CD4-positive, alpha-beta T cell (primary cell): ENCODE data around the gene SMYD4. TPM values are rescaled to one million over a fixed set of nuclear protein-coding genes. Genes with fewer than 3 reads are reported as not detected.
"Not testable (repeated sequence)": the region's sequence is repeated elsewhere in the genome, so short reads cannot be mapped to it uniquely, and the experiment has no call there.

Experiments
- ATAC-seq: fragments of 200-7000 bp; cut with Tn5 transposase; one replicate; pipeline ENCODE4 v1.10.0; 2022; ENCODE audit warnings: mild to moderate bottlenecking; ENCODE audit not compliant: poor library complexity
- CTCF ChIA-PET: fragments of 350-600 bp; sonication (Branson Sonifier 250); formaldehyde crosslinking; loops from one replicate; lab custom pipeline; 2021; ENCODE audit warnings: antibody characterized with exemption, inconsistent platforms; lab: Charles Lee
- POLR2A ChIA-PET: fragments of 350-600 bp; sonication (Branson Sonifier 250); formaldehyde crosslinking; loops from one replicate; lab custom pipeline; 2021; ENCODE audit warnings: antibody characterized with exemption, inconsistent platforms; lab: Charles Lee
- DNase-seq, 14 experiments: peaks; one replicate each; pipeline ENCODE4 v3.0.0-alpha.2; 2013 to 2020; ENCODE audit warnings: mixed read lengths in 2 of 14
- H3K27ac ChIP-seq, 2 donors: one replicate each; pipeline versions ENCODE4 v1.5.1 to v1.7.0; 2013; ENCODE audit warnings: low read length in 2 of 2, low read depth in 1 of 2, mild to moderate bottlenecking in 1 of 2
- H3K27me3 ChIP-seq, 2 experiments: 1 replicate in 1 of 2; 2 replicates in 1 of 2; pipeline versions ENCODE4 v1.6.1 to v1.7.0; 2013; ENCODE audit warnings: low read length in 2 of 2, control low read depth in 1 of 2, mild to moderate bottlenecking in 1 of 2, moderate library complexity in 1 of 2; ENCODE audit not compliant: insufficient read depth in 2 of 2, control insufficient read depth in 1 of 2
- H3K36me3 ChIP-seq: one replicate; pipeline ENCODE4 v1.6.1; 2013; ENCODE audit warnings: low read length, control low read depth; ENCODE audit not compliant: insufficient read depth
- H3K4me1 ChIP-seq: one replicate; pipeline ENCODE4 v1.6.1; 2013; ENCODE audit warnings: low read length, control low read depth; ENCODE audit not compliant: insufficient read depth
- H3K4me3 ChIP-seq: one replicate; pipeline ENCODE4 v1.5.1; 2013; ENCODE audit warnings: mild to moderate bottlenecking, low read length, moderate library complexity
- H3K9me3 ChIP-seq, 2 experiments: 1 replicate in 1 of 2; 2 replicates in 1 of 2; pipeline versions ENCODE4 v1.6.1 to v1.7.0; 2013; ENCODE audit warnings: low read length in 2 of 2, mild to moderate bottlenecking in 2 of 2, control low read depth in 1 of 2, moderate library complexity in 1 of 2; ENCODE audit not compliant: control insufficient read depth in 1 of 2, insufficient read depth in 1 of 2
- H3K27ac Mint-ChIP-seq: one replicate; pipeline ENCODE4 v1.8.0; 2020; ENCODE audit warnings: mixed read lengths
- H3K27me3 Mint-ChIP-seq: one replicate; pipeline ENCODE4 v1.8.0; 2021; ENCODE audit warnings: mixed read lengths
- H3K36me3 Mint-ChIP-seq: one replicate; pipeline ENCODE4 v1.8.0; 2021; ENCODE audit warnings: low read depth, mixed read lengths
- H3K4me1 Mint-ChIP-seq: one replicate; pipeline ENCODE4 v1.8.0; 2021; ENCODE audit warnings: low read depth, mixed read lengths
- H3K4me3 Mint-ChIP-seq: one replicate; pipeline ENCODE4 v1.8.0; 2020; ENCODE audit warnings: mild to moderate bottlenecking, mixed read lengths
- H3K9me3 Mint-ChIP-seq: one replicate; pipeline ENCODE4 v1.8.0; 2020; ENCODE audit warnings: mixed read lengths
- CTCF ChIP-seq: fragments of 200-600 bp; IDR thresholded peaks from one replicate; pipeline ENCODE4 v1.8.0; 2022; ENCODE audit warnings: antibody characterized with exemption, mild to moderate bottlenecking
- intact Hi-C, 2 experiments: fragments of 100-400 bp; cut with DNase I in 1 of 2; cut with micrococcal nuclease in 1 of 2; formaldehyde crosslinking; loops; one replicate each; pipeline versions ENCODE4 v1.15.1 to v1.9.0; 2023 to 2025; cut with DNase I, micrococcal nuclease
- total RNA-seq, 174 experiments: library from RNA in 2 of 174; stranded (reverse) in 2 of 174; gene quantifications; one replicate each; pipeline ENCODE4 v1.2.3 and lab custom pipeline; 2021 to 2026

Gene SMYD4
- total RNA-seq, 2 experiments from 2014 or later, result 9.3 to 10.6 TPM

- CTCF ChIA-PET, result no interaction called here
- Histone ChIP-seq H3K9me3 (no peaks in the 10 kb centered on the region), H3K4me3 (no peak overlapping the region), H3K27me3 (no peaks in the 10 kb centered on the region), H3K36me3 (peaks cover 49% of the 10 kb centered on the region), H3K27ac (no peak overlapping the region), H3K4me1 (peaks cover 3% of the 10 kb centered on the region)
- Mint-ChIP-seq H3K36me3 (peaks cover 61% of the 10 kb centered on the region), H3K9me3 (no peaks in the 10 kb centered on the region), H3K27ac (no peak overlapping the region), H3K27me3 (no peaks in the 10 kb centered on the region), H3K4me3 (no peak overlapping the region), H3K4me1 (peaks cover 7% of the 10 kb centered on the region)
- DNase-seq, result no peak
- TF ChIP-seq CTCF, result no peak
- POLR2A ChIA-PET, result no interaction called here
- intact Hi-C loops, result no loop called here
- ATAC-seq, result no peak
Observed at GRCh38 chr17:1800240-1800639, 29.5 kb downstream of the SMYD4 start.

- H3K27me3 Mint-ChIP-seq, H3K27ac ChIP-seq, H3K4me3 ChIP-seq, H3K4me3 Mint-ChIP-seq, H3K27me3 ChIP-seq, H3K27ac Mint-ChIP-seq, ATAC-seq, intact Hi-C loops, H3K9me3 Mint-ChIP-seq, H3K4me1 ChIP-seq, DNase-seq, H3K9me3 ChIP-seq: not testable (repeated sequence)
- POLR2A ChIA-PET, result interaction anchor here (0.7 kb wide), 1 partner anchor 31 kb away, joined by 6 read pairs; no protein-coding TSS in a partner anchor
- CTCF ChIA-PET, result interaction anchor here (0.9 kb wide), 1 partner anchor 34 kb away, joined by 3 read pairs; no protein-coding TSS in a partner anchor
- Mint-ChIP-seq H3K36me3 (peaks cover 49% of the 10 kb centered on the region), H3K4me1 (peaks cover 13% of the 10 kb centered on the region)
- peaks cover 44% of the 10 kb centered on the region for H3K36me3 ChIP-seq
Observed at GRCh38 chr17:1797846-1798245, 31.9 kb downstream of the SMYD4 start.

GRCh38 chr17:1797323-1797722 is 32.4 kb downstream of the SMYD4 start:
- intact Hi-C loops, result no loop called here
- H3K27ac ChIP-seq, result no peak overlapping the region
- H3K27me3 Mint-ChIP-seq, result no peaks in the 10 kb centered on the region
- H3K4me1 Mint-ChIP-seq, result peaks cover 13% of the 10 kb centered on the region
- DNase-seq, result no peak
- ChIA-PET POLR2A (no interaction called here), CTCF (interaction anchor here (0.9 kb wide), 1 partner anchor 33 kb away, joined by 3 read pairs; no protein-coding TSS in a partner anchor)
- H3K4me3 ChIP-seq, result no peak overlapping the region
- H3K36me3 ChIP-seq, result peaks cover 44% of the 10 kb centered on the region
- H3K36me3 Mint-ChIP-seq, result peaks cover 44% of the 10 kb centered on the region
- H3K4me3 Mint-ChIP-seq, result no peak overlapping the region
- TF ChIP-seq CTCF, result no peak
- H3K27me3 ChIP-seq, result no peaks in the 10 kb centered on the region
- no peak overlapping the region for H3K27ac Mint-ChIP-seq
- peaks cover 3% of the 10 kb centered on the region for H3K4me1 ChIP-seq
- no peak for ATAC-seq
- H3K9me3 ChIP-seq, result no peaks in the 10 kb centered on the region
- H3K9me3 Mint-ChIP-seq, result no peaks in the 10 kb centered on the region

- H3K4me1 ChIP-seq, result peaks cover 3% of the 10 kb centered on the region
- peaks cover 40% of the 10 kb centered on the region for H3K36me3 ChIP-seq
- no peak for DNase-seq
- ChIA-PET CTCF (no interaction called here), POLR2A (no interaction called here)
- ATAC-seq, result no peak
- Mint-ChIP-seq H3K27ac (no peak overlapping the region), H3K4me1 (peaks cover 13% of the 10 kb centered on the region), H3K36me3 (peaks cover 41% of the 10 kb centered on the region), H3K4me3 (no peak overlapping the region), H3K27me3 (no peaks in the 10 kb centered on the region), H3K9me3 (no peaks in the 10 kb centered on the region)
- H3K27ac ChIP-seq, result no peak overlapping the region
- H3K4me3 ChIP-seq, result no peak overlapping the region
- H3K9me3 ChIP-seq, result no peaks in the 10 kb centered on the region
- no peaks in the 10 kb centered on the region for H3K27me3 ChIP-seq
- no peak for TF ChIP-seq CTCF
- intact Hi-C loops, result no loop called here
Observed at GRCh38 chr17:1796800-1797199, 32.9 kb downstream of the SMYD4 start.
